Hematopoietic multipotent progenitor cell (in vitro differentiated cells): ENCODE measurements around the gene DOCK3. TPM values are rescaled to one million over a fixed set of nuclear protein-coding genes. Genes with fewer than 3 reads are reported as not detected.

Experiments used
- small RNA-seq: library from RNA; depleted of rRNA; stranded (forward); fragments of <200 nt; gene quantifications from one replicate; pipeline ENCODE3, GENCODE V24; 2012
- total RNA-seq: library from RNA; depleted of rRNA; stranded (reverse); fragments of >200 nt; gene quantifications from one replicate; pipeline ENCODE4 v1.2.3, GENCODE V29; 2012

Gene DOCK3
- total RNA-seq, 1 donor = 1.3 TPM

Small RNA genes within 50 kb of the gene (small RNA-seq; reads per million reads assigned to genes)
- gene MIR4787 (0.27 reads per million), gene PPIAP69 (not detected)

Other genes starting within 250 kb of the DOCK3 start
- gene CACNA2D2, start 171.3 kb upstream of the DOCK3 start, total RNA-seq = 1.1 TPM
- gene C3orf18, start 107.2 kb upstream of the DOCK3 start, total RNA-seq = 6.2 TPM
- gene HEMK1, start 105.4 kb upstream of the DOCK3 start, total RNA-seq = 10.0 TPM
- 17.8 TPM for gene CISH, start 63.2 kb upstream of the DOCK3 start, total RNA-seq
- gene MAPKAPK3, start 57.8 kb upstream of the DOCK3 start, total RNA-seq = 263 TPM